Tibial nerve (tissue), 4 donors: Measurements from ENCODE around the gene SKOR1. TPM values are rescaled to one million over a fixed set of nuclear protein-coding genes. Genes with fewer than 3 reads are reported as not detected.

Experiments
- DNase-seq, 2 donors: peaks; one replicate each; pipeline ENCODE4 v3.0.0-alpha.2; 2019; ENCODE audit warnings: low spot score in 2 of 2
- H3K27ac ChIP-seq, 4 donors: fragments of 200-600 bp; sonication (generic) in 3 of 4; one replicate each; pipeline ENCODE4 v1.5.1; 2017 to 2019; ENCODE audit warnings: mild to moderate bottlenecking in 1 of 4
- H3K27me3 ChIP-seq, 2 donors: fragments of 200-600 bp; sonication (generic) in 1 of 2; one replicate each; pipeline versions ENCODE4 v1.5.1 to v1.6.0; 2017 to 2019
- H3K36me3 ChIP-seq, 3 donors: fragments of 200-600 bp; sonication (generic); one replicate each; pipeline ENCODE4 v1.5.1; 2018 to 2019
- H3K4me1 ChIP-seq, 4 donors: fragments of 200-600 bp; sonication (generic) in 3 of 4; one replicate each; pipeline ENCODE4 v1.5.1; 2017 to 2019
- H3K4me3 ChIP-seq, 4 donors: fragments of 200-600 bp; sonication (generic) in 3 of 4; one replicate each; pipeline ENCODE4 v1.5.1; 2017 to 2019; ENCODE audit warnings: mild to moderate bottlenecking in 1 of 4, moderate library complexity in 1 of 4
- H3K9me3 ChIP-seq, 4 donors: fragments of 200-600 bp; sonication (generic) in 3 of 4; one replicate each; pipeline ENCODE4 v1.5.1; 2017 to 2019
- EP300 ChIP-seq, 2 donors: sonication (generic); formaldehyde crosslinking; IDR thresholded peaks; one replicate each; pipeline ENCODE4 v1.6.1; 2017; ENCODE audit warnings: antibody characterized with exemption in 2 of 2, mild to moderate bottlenecking in 1 of 2
- POLR2A ChIP-seq, 2 donors: fragments of 450-650 bp; IDR thresholded peaks; one replicate each; pipeline ENCODE4 v1.6.1; 2017; ENCODE audit warnings: antibody characterized with exemption in 2 of 2, mild to moderate bottlenecking in 2 of 2, moderate library complexity in 2 of 2
- WGBS, 2 donors: methylation state at CpG; one replicate each; pipeline ENCODE4 v1.1.5; 2018; 5-methylcytosine and 5-hydroxymethylcytosine counted together
- total RNA-seq, 4 donors: library from RNA; depleted of rRNA; stranded (reverse); fragments of >200 nt; gene quantifications; one replicate each; pipeline ENCODE4 v1.1.0, GENCODE V29; 2016
- TF ChIP-seq, protein P1 (sequence below), 5 experiments: fragments of 200-600 bp in 3 of 5; fragments of 450-650 bp in 2 of 5; sonication (generic) in 3 of 5; IDR thresholded peaks; one replicate each; pipeline ENCODE4 v1.5.1; 2016 to 2019; ENCODE audit warnings: antibody characterized with exemption in 5 of 5, mild to moderate bottlenecking in 3 of 5, moderate library complexity in 2 of 5

The SKOR1 gene
- total RNA-seq, 4 donors from 2014 or later: 0.42 to 1.5 (median 0.82) TPM

DNA sequence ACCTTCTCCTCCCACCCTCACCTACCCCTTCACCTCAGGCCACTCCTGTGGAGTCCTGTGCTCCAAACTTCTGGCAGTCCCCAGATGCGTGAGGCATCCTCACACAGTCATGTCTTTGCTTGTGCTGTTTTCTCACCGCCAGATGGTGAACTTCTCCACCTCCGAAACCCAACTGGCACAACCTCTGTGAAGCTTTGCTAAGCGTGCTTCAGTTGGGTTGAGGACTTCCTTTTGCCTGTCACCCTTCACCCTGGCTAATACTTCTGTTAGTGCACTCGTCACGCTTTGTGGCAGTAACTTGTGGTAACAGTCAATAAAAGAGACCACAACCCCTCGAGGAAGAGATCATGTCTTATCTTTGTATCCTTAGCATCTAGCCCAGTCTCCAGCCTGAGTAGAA is 42.0 kb upstream of the SKOR1 start:
- no peak for DNase-seq
- TF ChIP-seq, protein P1, sequence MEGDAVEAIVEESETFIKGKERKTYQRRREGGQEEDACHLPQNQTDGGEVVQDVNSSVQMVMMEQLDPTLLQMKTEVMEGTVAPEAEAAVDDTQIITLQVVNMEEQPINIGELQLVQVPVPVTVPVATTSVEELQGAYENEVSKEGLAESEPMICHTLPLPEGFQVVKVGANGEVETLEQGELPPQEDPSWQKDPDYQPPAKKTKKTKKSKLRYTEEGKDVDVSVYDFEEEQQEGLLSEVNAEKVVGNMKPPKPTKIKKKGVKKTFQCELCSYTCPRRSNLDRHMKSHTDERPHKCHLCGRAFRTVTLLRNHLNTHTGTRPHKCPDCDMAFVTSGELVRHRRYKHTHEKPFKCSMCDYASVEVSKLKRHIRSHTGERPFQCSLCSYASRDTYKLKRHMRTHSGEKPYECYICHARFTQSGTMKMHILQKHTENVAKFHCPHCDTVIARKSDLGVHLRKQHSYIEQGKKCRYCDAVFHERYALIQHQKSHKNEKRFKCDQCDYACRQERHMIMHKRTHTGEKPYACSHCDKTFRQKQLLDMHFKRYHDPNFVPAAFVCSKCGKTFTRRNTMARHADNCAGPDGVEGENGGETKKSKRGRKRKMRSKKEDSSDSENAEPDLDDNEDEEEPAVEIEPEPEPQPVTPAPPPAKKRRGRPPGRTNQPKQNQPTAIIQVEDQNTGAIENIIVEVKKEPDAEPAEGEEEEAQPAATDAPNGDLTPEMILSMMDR (IDR thresholded peaks at IDR 0.05): no peak
- no peak for TF ChIP-seq EP300 (IDR thresholded peaks at IDR 0.05)
- no peak for TF ChIP-seq POLR2A (IDR thresholded peaks at IDR 0.05)
- H3K9me3 ChIP-seq: no peaks in the 10 kb centered on the region
- H3K27me3 ChIP-seq: no peaks in the 10 kb centered on the region
- H3K27ac ChIP-seq: no peak overlapping the region
- H3K4me1 ChIP-seq: no peaks in the 10 kb centered on the region
- WGBS, 2 donors: 85 to 90% methylated on average over 7 of the region's 7 CpGs
- no peak overlapping the region for H3K4me3 ChIP-seq
- H3K36me3 ChIP-seq: peaks cover 0 to 34% (median 0%) of the 10 kb centered on the region in 3 donors

DNA sequence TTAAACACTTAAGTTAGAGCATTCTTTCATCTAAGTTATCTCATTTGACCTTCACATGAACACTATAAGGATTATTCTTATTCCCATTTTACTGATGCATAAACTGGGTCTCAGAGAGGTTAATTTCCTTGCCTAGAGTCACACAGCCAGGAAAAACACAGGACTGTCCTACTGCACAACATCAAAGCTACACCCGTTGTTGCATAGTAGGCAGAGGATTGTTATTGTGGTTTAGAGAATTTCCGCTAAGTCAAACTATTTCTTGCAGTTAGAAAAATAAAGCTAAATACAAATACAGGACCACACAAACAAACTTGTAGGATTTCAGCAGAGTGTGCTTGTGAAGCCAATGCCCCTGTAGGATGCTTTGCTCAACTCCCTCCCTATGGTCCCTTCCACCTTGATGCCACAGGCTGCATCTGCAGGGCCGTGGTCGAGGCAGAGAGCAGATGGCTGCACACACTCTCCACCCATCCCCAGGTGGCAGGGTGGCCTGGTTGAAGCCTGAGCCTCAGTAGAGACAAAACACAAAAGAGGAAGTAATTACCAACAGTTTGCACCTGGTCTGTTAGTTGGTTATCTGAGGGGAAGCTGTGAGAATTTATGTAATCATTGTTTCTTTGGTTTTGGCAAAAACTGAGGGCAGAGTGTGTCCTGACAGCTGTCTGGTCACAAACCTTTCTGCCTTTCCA is 41.1 kb upstream of the SKOR1 start:
- WGBS, 2 donors: 73 to 91% methylated on average over 4 of the region's 4 CpGs
- TF ChIP-seq, protein P1 (IDR thresholded peaks at IDR 0.05): no peak
- TF ChIP-seq POLR2A (IDR thresholded peaks at IDR 0.05): no peak
- Histone ChIP-seq H3K4me1 (no peaks in the 10 kb centered on the region), H3K27me3 (no peaks in the 10 kb centered on the region), H3K36me3 (peaks cover 0 to 34% (median 0%) of the 10 kb centered on the region in 3 donors), H3K27ac (no peak overlapping the region), H3K4me3 (no peak overlapping the region), H3K9me3 (no peaks in the 10 kb centered on the region)
- DNase-seq: no peak

DNA sequence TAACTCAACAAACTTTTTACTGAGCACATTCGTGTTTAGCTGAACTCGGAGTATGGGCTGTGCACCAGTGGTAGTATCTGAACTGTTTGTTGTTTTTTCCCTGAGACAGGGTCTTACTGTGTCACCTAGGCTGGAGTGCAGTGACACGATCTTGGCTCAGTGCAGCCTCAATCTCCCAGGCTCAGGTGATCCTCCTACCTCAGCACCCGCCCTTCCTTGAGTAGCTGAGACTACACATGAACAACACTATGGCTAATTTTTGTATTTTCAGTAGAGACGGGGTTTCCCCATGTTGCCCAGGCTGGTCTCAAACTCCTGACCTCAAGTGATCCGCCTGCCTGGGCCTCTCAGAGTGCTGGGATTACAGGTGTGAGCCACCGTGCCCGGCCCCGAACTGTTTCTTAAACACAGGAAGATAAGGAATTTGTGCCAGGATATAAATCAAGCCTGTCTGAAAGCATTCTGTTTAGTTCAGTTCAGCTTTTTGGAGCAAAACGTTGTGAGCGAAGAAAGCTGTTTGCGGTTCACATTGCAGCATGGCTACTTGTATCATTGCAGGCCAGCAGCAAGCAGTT is 40.4 kb upstream of the SKOR1 start:
- Histone ChIP-seq H3K4me1 (no peaks in the 10 kb centered on the region), H3K36me3 (peaks cover 0 to 34% (median 0%) of the 10 kb centered on the region in 3 donors), H3K27me3 (no peaks in the 10 kb centered on the region), H3K9me3 (no peaks in the 10 kb centered on the region), H3K27ac (no peak overlapping the region), H3K4me3 (no peak overlapping the region)
- WGBS, 2 donors: 90% methylated on average over 12 of the region's 12 CpGs
- no peak for DNase-seq
- TF ChIP-seq, protein P1 (IDR thresholded peaks at IDR 0.05): no peak
- no peak for TF ChIP-seq EP300 (IDR thresholded peaks at IDR 0.05)
- no peak for TF ChIP-seq POLR2A (IDR thresholded peaks at IDR 0.05)

DNA sequence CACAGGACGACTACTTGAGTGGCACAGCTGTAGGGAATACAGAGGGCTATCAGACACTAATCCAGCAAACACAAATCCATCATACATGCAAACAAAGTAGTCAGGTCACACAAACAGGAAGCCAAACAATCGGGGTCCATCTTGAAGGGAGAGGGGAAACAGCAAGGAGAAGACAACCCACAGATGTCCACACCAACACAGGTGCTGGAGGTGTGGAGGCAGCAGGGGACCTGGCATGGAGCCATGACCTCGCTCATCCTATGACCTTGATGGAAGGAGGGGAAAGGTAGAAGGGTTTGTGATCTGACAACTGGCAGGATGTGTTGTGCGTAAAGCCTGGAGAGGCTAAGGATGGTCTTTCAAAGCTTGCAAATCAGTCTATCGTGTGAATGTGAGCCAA is 39.9 kb upstream of the SKOR1 start:
- H3K27me3 ChIP-seq: no peaks in the 10 kb centered on the region
- H3K4me1 ChIP-seq: no peaks in the 10 kb centered on the region
- H3K36me3 ChIP-seq: peaks cover 0 to 34% (median 0%) of the 10 kb centered on the region in 3 donors
- no peak overlapping the region for H3K27ac ChIP-seq
- DNase-seq: no peak
- no peaks in the 10 kb centered on the region for H3K9me3 ChIP-seq
- 80 to 89% methylated on average over 5 of the region's 5 CpGs for WGBS, 2 donors
- TF ChIP-seq, protein P1 (IDR thresholded peaks at IDR 0.05): no peak
- TF ChIP-seq POLR2A (IDR thresholded peaks at IDR 0.05) (no peak), EP300 (IDR thresholded peaks at IDR 0.05) (no peak)
- no peak overlapping the region for H3K4me3 ChIP-seq

DNA sequence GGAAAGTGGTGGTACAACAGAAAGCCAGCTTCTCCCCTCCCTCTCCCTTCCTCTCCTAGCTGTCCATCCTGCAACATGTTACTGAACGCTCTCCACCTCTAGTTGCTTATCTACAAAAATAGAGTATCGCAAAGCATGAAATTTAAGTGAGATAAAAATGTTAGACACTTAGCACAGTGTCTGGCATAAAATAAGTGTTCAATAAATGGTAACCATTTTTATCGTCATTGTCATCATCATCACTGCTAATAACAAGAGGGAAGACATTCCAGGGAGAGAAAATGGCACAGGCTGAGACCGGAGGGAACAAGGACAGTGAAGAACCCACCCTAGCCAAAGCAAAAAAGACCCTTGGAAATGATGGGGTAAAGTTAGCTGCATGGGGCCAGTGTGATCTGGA is 38.7 kb upstream of the SKOR1 start:
- DNase-seq: no peak
- no peaks in the 10 kb centered on the region for H3K4me1 ChIP-seq
- no peaks in the 10 kb centered on the region for H3K9me3 ChIP-seq
- peaks cover 0 to 34% (median 0%) of the 10 kb centered on the region in 3 donors for H3K36me3 ChIP-seq
- H3K27me3 ChIP-seq: no peaks in the 10 kb centered on the region
- WGBS, 2 donors: 95 to 98% methylated on average over 4 of the region's 4 CpGs
- no peak overlapping the region for H3K27ac ChIP-seq
- no peak overlapping the region for H3K4me3 ChIP-seq
- TF ChIP-seq, protein P1 (IDR thresholded peaks at IDR 0.05): no peak
- no peak for TF ChIP-seq POLR2A (IDR thresholded peaks at IDR 0.05)
- no peak for TF ChIP-seq EP300 (IDR thresholded peaks at IDR 0.05)
